Activated CD4-positive, alpha-beta T cell treated with anti-CD3 and anti-CD28 coated beads, Interleukin-2, Interleukin-4, amounts not matched to agents 100 ng/mL and 50 ng/mL, durations not matched to agents 16 hours and 8 hours (primary cell): ENCODE results near the gene MGMT.

ENCODE experiments used
- DNase-seq: peaks from one replicate; pipeline ENCODE4 v3.0.0-alpha.2; 2020; ENCODE audit warnings: low spot score

Gene MGMT

GRCh38 chr10:129521161-129522025 lies 54.4 kb downstream of the MGMT start:
- DNase-seq, result no peak

GRCh38 chr10:129522041-129522585 lies 55.1 kb downstream of the MGMT start:
- no peak for DNase-seq

DNA sequence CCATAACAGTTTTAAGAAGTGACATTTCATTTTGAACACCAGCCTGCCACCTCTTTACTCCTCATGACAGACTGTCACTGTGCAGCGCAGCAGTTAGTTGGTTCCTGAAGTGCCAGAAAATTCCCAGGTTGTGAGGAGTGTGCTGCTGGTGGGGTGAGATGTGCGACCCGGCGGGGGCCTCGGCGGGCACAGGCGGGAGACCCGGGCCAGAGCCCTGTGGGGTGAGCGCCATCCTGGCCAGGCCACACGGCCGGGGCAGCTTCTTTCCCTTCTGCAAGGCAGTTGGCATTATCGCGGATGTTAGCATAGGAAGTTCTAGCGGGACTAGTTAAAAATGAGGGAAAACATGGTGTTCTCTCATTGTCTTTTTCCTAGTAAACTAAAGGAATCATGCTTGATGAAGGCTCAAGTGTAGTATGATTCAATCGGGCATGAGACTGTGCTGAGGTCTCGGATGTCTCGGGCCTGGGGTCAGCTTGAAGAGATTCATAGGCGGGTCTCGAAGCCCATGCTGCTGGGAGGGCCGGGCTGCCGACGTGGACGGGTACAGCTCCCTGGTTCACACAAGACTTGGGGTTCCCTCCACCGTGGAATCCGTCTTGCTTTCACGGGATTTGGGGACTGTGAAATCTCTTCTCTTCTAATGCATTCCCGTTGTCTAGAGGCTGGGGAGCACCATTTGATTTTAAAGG lies 56.1 kb downstream of the MGMT start:
- DNase-seq, result no peak

GRCh38 chr10:129523723-129524316 lies 56.8 kb downstream of the MGMT start:
- DNase-seq, result no peak

- DNase-seq, result no peak
Measured at GRCh38 chr10:129524936-129525335, 57.9 kb downstream of the MGMT start.

- DNase-seq, result no peak
Measured at GRCh38 chr10:129525401-129525801, 58.4 kb downstream of the MGMT start.

DNA sequence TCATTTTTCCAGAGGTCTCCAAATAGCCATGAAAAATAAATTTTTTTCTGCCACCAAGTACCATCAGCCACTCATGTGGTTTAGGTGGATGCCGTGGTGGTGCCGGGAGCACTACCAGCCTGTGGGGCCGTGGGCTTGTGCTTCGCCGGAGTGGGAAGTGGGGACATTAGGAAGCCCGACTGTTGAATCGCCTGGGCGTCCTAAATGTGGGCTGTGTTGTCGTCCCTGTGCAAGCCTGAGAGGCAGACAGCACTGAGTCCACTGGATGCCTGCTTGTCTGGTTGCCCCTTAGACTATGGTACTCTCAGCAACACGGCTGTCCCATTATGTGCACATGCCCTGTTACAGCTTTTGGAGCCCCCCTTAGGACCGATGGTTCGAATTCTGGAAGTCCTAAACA lies 59.9 kb downstream of the MGMT start:
- no peak for DNase-seq

GRCh38 chr10:129528376-129528978 lies 61.4 kb downstream of the MGMT start:
- DNase-seq, result no peak

DNA sequence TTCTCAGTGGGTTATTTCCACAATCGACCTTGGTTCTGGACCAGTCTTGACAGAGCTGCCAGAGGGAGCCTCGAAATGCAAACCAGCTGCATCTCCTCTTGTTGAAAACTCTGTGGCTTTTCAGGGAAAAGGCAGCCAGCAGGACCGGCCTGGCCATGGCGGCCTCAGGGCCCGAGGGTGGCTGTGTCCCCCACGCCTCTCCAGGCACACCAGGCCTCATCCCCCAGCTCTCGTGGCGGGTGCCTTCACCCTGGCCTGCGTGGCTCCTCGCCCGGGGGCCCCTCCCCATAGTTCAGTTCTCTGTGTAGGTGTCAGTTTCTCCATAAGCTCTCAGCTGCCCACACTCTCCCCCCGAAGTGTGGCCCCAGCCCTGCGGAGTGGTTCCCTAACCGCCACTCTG lies 63.5 kb downstream of the MGMT start:
- DNase-seq, result no peak

- DNase-seq, result no peak
Measured at GRCh38 chr10:129531195-129531968, 64.3 kb downstream of the MGMT start.

DNA sequence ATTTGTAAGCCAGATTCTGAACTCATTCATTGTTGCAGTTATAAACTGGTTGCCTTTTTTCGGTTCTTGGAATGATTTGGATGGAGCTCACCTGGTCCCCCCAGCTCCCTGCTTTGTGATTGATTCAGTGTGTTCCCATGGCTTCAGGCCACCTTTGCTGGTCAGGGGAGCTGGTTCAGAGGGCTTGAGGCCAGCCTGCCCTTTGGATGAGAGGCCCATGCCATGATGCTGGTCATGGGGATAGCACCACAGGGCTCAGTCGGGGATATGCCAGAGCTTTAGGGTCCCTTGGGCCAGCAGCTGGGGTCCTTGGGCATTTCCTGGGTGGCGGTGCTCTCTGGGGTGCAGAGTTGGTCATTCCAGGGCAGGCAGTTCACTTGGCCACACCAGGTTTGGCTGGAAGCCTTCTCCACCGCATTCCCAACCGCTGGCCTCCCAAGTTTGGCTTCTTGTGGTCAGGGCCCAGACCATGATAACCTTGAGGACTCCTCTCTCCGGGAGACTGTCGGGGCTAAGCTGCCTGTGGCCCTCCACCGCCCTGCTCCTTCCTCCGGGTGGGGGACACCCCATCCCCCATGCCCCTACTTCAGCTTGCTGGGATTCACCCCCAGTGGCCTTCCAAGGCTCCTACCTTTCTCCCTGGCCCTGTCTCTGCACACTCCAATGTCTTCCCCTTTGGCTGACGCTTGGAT lies 65.1 kb downstream of the MGMT start:
- DNase-seq, result no peak

- no peak for DNase-seq
Measured at GRCh38 chr10:129532838-129533237, 65.8 kb downstream of the MGMT start.

DNA sequence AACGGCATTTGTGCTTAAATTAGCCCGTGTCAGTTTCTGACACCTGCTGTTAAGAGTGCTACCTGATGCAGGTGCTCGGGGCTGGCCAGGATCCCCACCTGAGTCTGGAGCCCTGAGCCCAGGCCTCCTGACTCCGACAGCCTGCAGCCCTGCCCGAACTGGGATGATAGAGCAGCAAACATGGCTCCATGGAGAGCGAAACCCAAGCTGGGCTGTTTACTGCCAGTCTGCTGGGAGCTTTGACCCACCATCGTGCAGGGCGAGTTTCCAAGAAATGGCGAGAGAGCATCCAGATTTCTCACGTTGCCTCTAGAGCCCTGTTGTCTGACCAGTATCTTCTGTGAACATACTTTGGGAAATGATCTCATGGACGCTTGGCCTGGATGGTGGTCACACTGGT lies 66.2 kb downstream of the MGMT start:
- DNase-seq, result no peak

DNA sequence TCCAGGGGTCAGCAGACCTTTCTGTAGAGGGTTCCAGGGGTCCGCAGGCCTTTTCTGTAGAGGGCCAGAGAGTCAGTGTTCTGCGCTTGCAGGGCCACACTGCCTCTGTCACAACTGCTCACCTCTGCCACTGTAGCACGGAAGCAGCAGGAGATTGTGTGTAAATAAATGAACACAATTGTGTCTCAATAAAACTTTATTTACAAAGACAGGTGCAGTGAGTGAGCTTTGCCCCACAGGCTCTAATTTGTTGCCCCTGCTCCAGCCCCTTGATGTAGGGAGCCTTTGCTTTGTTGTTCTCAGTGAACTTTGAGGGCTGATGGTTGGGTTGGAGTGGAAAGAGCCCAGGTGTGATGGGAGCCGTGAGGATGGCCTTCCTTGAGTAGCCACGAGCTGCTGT lies 67.8 kb downstream of the MGMT start:
- DNase-seq, result no peak

GRCh38 chr10:129536336-129536735 lies 69.3 kb downstream of the MGMT start:
- DNase-seq, result no peak

DNA sequence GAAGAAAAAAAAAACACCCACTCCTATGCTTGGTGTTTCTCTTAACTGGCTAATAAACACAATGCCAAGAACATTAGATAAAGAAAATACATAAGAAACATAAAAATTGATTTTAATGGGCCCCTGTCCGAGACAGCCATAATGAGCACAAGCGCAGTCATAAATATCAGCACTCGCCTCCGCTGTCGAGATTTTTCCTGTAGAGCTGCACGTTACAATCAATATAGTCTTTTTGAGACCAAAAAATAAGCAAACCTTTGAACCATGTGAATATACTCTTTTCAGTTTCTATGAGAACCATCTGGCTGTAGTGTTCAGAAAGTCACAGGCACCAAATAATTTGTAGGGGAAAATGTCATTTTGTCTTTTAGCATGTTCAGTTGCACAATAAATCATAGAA lies 70.1 kb downstream of the MGMT start:
- no peak for DNase-seq

GRCh38 chr10:129538236-129538635 lies 71.2 kb downstream of the MGMT start:
- DNase-seq, result no peak

- DNase-seq, result no peak
Measured at GRCh38 chr10:129541200-129541599, 74.2 kb downstream of the MGMT start.

- DNase-seq, result no peak
Measured at GRCh38 chr10:129541748-129542487, 74.9 kb downstream of the MGMT start.

DNA sequence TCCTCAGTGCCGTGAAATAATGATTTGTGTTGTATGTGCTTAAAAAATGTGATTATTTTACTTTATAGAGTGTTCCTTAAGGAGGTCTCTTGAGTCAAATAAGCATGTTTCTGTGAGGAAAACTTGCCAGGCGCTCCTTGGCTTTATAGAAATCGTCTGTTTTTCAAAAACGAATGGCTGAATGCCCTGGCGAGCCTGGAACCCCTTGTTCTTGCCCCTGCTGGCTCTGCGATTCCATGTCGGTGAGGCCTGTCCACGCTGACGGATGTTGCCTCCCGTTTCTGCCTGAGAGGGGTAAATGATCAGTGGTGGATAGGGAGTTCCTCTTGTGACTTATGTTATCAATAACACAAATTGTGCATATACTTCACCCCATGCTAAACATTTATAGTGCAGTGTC lies 75.5 kb downstream of the MGMT start:
- no peak for DNase-seq
